Measurements from ENCODE around the gene EGFR.

Gene EGFR

DNA sequence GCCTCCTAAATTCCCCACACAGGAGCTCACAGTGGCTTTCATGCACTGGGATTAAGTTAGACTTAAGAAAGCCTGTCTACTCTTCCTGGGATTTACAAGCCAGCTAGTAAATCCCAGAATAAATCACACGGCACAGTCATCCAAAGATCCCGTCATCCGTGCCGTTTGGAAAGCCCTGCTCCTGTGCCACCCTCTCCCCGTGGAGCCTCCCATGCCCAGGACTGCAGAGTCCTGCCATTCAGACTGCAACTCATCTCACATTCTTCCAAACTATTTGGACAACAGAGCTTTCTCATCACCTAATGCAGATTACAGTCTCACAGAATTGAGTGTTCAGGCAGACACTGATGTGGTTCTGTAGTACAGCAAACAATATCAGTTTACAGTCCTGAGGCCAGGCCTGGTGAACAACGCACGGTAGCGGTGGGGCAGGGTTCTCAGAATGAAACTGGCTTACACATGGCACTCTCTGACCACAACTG lies 166.5 kb downstream of the EGFR start:
- no peak overlapping the region for H2AFZ ChIP-seq (ENCODE audit: low read length)
- H3K36me3 ChIP-seq (replicated peaks in 1 of 2; ENCODE audit: control insufficient read depth in 2 of 2, insufficient read depth in 2 of 2, low read length in 2 of 2), result peaks cover 0 to 13% of the 10 kb centered on the region in 2 donors
- WGBS, 2 donors (ENCODE audit: extremely low coverage in 2 of 2, insufficient read length in 2 of 2, insufficient replicate concordance in 1 of 2), result no CpG with 5 or more reads among the region's 8 CpGs
- H3K27me3 ChIP-seq (ENCODE audit: control insufficient read depth in 3 of 3, insufficient read depth in 3 of 3, low read depth in 1 of 3, low read length in 3 of 3), result no peaks in the 10 kb centered on the region
- no peak overlapping the region for H2BK5ac ChIP-seq (ENCODE audit: low read length)
- no peak overlapping the region for H4K91ac ChIP-seq (ENCODE audit: low read depth, low read length, poor library complexity)
- H3K4me2 ChIP-seq (ENCODE audit: insufficient read depth, low read length, poor library complexity, severe bottlenecking), result no peak overlapping the region
- no peaks in the 10 kb centered on the region for H3K9me3 ChIP-seq (replicated peaks in 1 of 2; ENCODE audit: control insufficient read depth in 2 of 2, insufficient read depth in 1 of 2, low read depth in 1 of 2, low read length in 2 of 2)
- peaks cover 17 to 19% of the 10 kb centered on the region in 2 donors for H3K4me1 ChIP-seq (ENCODE audit: control insufficient read depth in 2 of 2, insufficient read depth in 1 of 2, low read depth in 1 of 2, low read length in 2 of 2)
- H4K8ac ChIP-seq (ENCODE audit: low read depth, low read length), result no peak overlapping the region
- H3K27ac ChIP-seq (replicated peaks; ENCODE audit: low read length), result no peak overlapping the region
- H2BK15ac ChIP-seq (ENCODE audit: low read length), result no peak overlapping the region
- H3K4ac ChIP-seq (ENCODE audit: low read length), result no peak overlapping the region
- H3K23ac ChIP-seq (ENCODE audit: low read depth, low read length, poor library complexity), result no peak overlapping the region
- H2BK120ac ChIP-seq (ENCODE audit: low read depth, low read length), result no peak overlapping the region
- H3K4me3 ChIP-seq (ENCODE audit: low read length in 2 of 2), result no peak overlapping the region
- no peak overlapping the region for H3K14ac ChIP-seq (ENCODE audit: low read length)
- H3K18ac ChIP-seq (ENCODE audit: low read length), result no peak overlapping the region
- no peak overlapping the region for H2BK12ac ChIP-seq (ENCODE audit: low read length)
- no peak overlapping the region for H2AK5ac ChIP-seq (ENCODE audit: low read depth, low read length)
- peak overlapping the region; percentile 10 for H3K9ac ChIP-seq (ENCODE audit: low read depth, low read length, poor library complexity)
- H3K79me1 ChIP-seq (ENCODE audit: low read depth, low read length), result no peaks in the 10 kb centered on the region
- no peak for DNase-seq (ENCODE audit: low spot score)

DNA sequence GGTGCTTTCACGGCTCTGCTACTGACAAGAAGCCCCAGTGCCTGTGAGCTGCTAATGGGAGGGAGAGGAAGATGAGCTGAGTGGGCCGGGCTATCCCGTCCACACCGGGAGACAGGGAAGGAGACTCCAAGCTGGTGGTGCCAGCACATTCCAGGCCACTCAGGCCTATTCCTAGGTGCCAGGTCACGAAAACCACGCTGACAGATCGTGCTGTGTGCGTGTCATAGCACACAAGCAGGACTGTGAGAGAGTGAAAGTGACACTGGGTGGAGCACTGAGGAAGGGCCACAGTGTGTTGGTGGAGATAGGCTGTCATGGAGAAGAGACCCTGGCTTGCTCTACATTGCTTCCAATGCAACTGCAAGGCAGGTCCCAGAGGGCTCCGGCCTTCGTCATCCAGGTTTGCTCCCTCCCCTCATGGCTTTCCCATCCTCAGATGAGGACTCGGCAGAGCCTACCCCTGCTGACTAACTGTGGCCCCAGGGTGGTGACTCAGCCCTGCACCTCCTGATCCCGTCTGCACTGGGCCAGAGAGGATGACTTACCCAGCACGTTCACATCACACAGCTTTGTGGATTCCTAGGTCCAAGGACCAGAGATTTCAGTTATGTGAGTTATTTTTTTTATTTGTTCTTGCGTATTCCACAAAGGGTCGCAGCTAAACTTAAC lies 167.3 kb downstream of the EGFR start:
- Histone ChIP-seq H2AK5ac (ENCODE audit: low read depth, low read length) (no peak overlapping the region), H3K4me2 (ENCODE audit: insufficient read depth, low read length, poor library complexity, severe bottlenecking) (no peak overlapping the region), H3K27me3 (ENCODE audit: control insufficient read depth in 3 of 3, insufficient read depth in 3 of 3, low read depth in 1 of 3, low read length in 3 of 3) (no peaks in the 10 kb centered on the region), H3K4me3 (ENCODE audit: low read length in 2 of 2) (peak overlapping the region in 1 of 2 donors; percentile 61), H3K23ac (ENCODE audit: low read depth, low read length, poor library complexity) (no peak overlapping the region), H3K9ac (ENCODE audit: low read depth, low read length, poor library complexity) (peak overlapping the region; percentile 46), H2AFZ (ENCODE audit: low read length) (no peak overlapping the region), H3K36me3 (replicated peaks in 1 of 2; ENCODE audit: control insufficient read depth in 2 of 2, insufficient read depth in 2 of 2, low read length in 2 of 2) (peaks cover 0 to 11% of the 10 kb centered on the region in 2 donors), H2BK15ac (ENCODE audit: low read length) (no peak overlapping the region), H3K4me1 (ENCODE audit: control insufficient read depth in 2 of 2, insufficient read depth in 1 of 2, low read depth in 1 of 2, low read length in 2 of 2) (peaks cover 20 to 21% of the 10 kb centered on the region in 2 donors), H3K4ac (ENCODE audit: low read length) (no peak overlapping the region), H3K14ac (ENCODE audit: low read length) (no peak overlapping the region), H2BK5ac (ENCODE audit: low read length) (no peak overlapping the region), H3K79me1 (ENCODE audit: low read depth, low read length) (no peaks in the 10 kb centered on the region), H4K8ac (ENCODE audit: low read depth, low read length) (no peak overlapping the region), H4K91ac (ENCODE audit: low read depth, low read length, poor library complexity) (no peak overlapping the region), H2BK12ac (ENCODE audit: low read length) (no peak overlapping the region), H3K27ac (replicated peaks; ENCODE audit: low read length) (no peak overlapping the region), H3K18ac (ENCODE audit: low read length) (peak overlapping the region; percentile 27), H3K9me3 (replicated peaks in 1 of 2; ENCODE audit: control insufficient read depth in 2 of 2, insufficient read depth in 1 of 2, low read depth in 1 of 2, low read length in 2 of 2) (no peaks in the 10 kb centered on the region), H2BK120ac (ENCODE audit: low read depth, low read length) (no peak overlapping the region)
- WGBS, 2 donors (ENCODE audit: extremely low coverage in 2 of 2, insufficient read length in 2 of 2, insufficient replicate concordance in 1 of 2), result no CpG with 5 or more reads among the region's 15 CpGs
- no peak for DNase-seq (ENCODE audit: low spot score)

DNA sequence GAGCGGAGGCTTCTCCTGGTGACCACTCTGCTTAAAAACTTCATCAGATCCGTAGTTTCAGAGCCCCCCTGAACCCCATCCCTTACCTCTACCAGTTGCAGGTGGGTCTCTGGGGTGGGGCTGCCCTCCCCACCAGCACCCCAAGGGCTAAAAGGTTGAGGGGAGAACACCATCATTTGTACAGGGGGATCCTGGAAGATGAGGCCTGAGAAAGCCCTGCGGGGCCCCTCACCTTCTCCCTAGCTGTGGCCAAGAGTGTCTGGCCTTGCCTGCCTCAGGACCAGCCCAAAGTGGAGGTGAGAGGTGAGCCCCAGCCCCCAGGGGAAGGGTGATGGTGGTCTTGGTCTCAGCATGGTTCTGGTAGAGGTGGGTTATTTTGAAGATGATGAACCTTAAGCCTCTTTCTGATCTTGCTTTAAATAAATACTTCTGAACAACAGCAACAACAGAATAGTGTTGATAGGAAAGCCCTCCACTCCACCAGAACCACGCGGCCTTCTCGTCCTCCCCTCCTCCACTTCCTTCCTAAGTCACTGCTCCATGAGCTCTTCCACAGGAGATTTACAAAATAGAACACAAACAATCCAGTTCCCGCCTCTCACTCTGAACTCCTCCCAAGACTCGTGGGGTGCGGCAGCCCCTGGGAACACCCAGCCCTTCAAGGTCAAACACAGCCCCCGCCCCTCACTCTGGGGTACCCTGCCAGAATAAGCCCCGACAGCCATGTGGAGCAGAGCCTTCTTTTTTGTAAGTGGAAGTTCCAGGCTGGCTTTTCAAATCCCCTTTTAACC lies 169.1 kb downstream of the EGFR start:
- no peak overlapping the region for H3K23ac ChIP-seq (ENCODE audit: low read depth, low read length, poor library complexity)
- no peak overlapping the region for H3K27ac ChIP-seq (replicated peaks; ENCODE audit: low read length)
- WGBS, 2 donors (ENCODE audit: extremely low coverage in 2 of 2, insufficient read length in 2 of 2, insufficient replicate concordance in 1 of 2), result no CpG with 5 or more reads among the region's 11 CpGs
- H3K4ac ChIP-seq (ENCODE audit: low read length), result no peak overlapping the region
- DNase-seq (ENCODE audit: low spot score), result no peak
- H3K36me3 ChIP-seq (replicated peaks in 1 of 2; ENCODE audit: control insufficient read depth in 2 of 2, insufficient read depth in 2 of 2, low read length in 2 of 2), result peaks cover 0 to 8% of the 10 kb centered on the region in 2 donors
- no peak overlapping the region for H2BK12ac ChIP-seq (ENCODE audit: low read length)
- peaks cover 19 to 26% of the 10 kb centered on the region in 2 donors for H3K4me1 ChIP-seq (ENCODE audit: control insufficient read depth in 2 of 2, insufficient read depth in 1 of 2, low read depth in 1 of 2, low read length in 2 of 2)
- no peak overlapping the region for H2BK120ac ChIP-seq (ENCODE audit: low read depth, low read length)
- H3K4me3 ChIP-seq (ENCODE audit: low read length in 2 of 2), result no peak overlapping the region
- peak overlapping the region; percentile 55 for H3K18ac ChIP-seq (ENCODE audit: low read length)
- no peak overlapping the region for H3K4me2 ChIP-seq (ENCODE audit: insufficient read depth, low read length, poor library complexity, severe bottlenecking)
- H3K27me3 ChIP-seq (ENCODE audit: control insufficient read depth in 3 of 3, insufficient read depth in 3 of 3, low read depth in 1 of 3, low read length in 3 of 3), result no peaks in the 10 kb centered on the region
- H2BK15ac ChIP-seq (ENCODE audit: low read length), result no peak overlapping the region
- no peak overlapping the region for H3K14ac ChIP-seq (ENCODE audit: low read length)
- no peak overlapping the region for H4K8ac ChIP-seq (ENCODE audit: low read depth, low read length)
- no peak overlapping the region for H2AK5ac ChIP-seq (ENCODE audit: low read depth, low read length)
- no peaks in the 10 kb centered on the region for H3K79me1 ChIP-seq (ENCODE audit: low read depth, low read length)
- H2BK5ac ChIP-seq (ENCODE audit: low read length), result no peak overlapping the region
- no peak overlapping the region for H3K9ac ChIP-seq (ENCODE audit: low read depth, low read length, poor library complexity)
- no peak overlapping the region for H4K91ac ChIP-seq (ENCODE audit: low read depth, low read length, poor library complexity)
- H3K9me3 ChIP-seq (replicated peaks in 1 of 2; ENCODE audit: control insufficient read depth in 2 of 2, insufficient read depth in 1 of 2, low read depth in 1 of 2, low read length in 2 of 2), result no peaks in the 10 kb centered on the region
- no peak overlapping the region for H2AFZ ChIP-seq (ENCODE audit: low read length)

DNA sequence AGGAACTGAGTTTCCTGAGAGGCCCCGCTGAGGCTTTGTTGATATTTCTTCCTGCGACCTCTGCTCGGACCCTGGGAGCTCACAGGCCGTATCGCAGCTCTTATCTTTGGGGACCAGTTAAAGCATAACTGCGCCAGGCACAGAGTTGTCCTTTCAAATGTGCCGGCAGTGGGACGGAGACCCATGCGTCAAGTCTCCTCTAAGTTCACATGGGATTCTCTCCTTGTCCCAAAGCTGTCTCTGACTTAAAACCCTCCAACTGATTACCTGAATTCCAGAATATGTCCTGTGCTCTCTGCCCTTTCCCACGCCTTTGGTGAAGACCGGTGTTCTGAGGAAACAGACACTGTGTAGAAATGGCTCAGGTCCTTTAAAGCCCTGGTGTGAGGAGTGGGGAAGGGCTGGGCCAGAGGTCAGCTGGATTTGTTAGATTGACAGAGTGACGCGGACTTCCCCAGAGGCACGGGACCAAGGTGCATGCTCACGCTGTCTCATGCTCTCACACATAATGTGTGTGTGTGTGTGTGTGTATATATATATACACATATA lies 169.8 kb downstream of the EGFR start:
- H3K4me1 ChIP-seq (ENCODE audit: control insufficient read depth in 2 of 2, insufficient read depth in 1 of 2, low read depth in 1 of 2, low read length in 2 of 2), result peaks cover 19 to 26% of the 10 kb centered on the region in 2 donors
- no peak overlapping the region for H2AFZ ChIP-seq (ENCODE audit: low read length)
- H3K14ac ChIP-seq (ENCODE audit: low read length), result no peak overlapping the region
- H3K4me2 ChIP-seq (ENCODE audit: insufficient read depth, low read length, poor library complexity, severe bottlenecking), result no peak overlapping the region
- H3K36me3 ChIP-seq (replicated peaks in 1 of 2; ENCODE audit: control insufficient read depth in 2 of 2, insufficient read depth in 2 of 2, low read length in 2 of 2), result peaks cover 0 to 8% of the 10 kb centered on the region in 2 donors
- peak overlapping the region; percentile 11 for H3K18ac ChIP-seq (ENCODE audit: low read length)
- H2BK5ac ChIP-seq (ENCODE audit: low read length), result no peak overlapping the region
- no peaks in the 10 kb centered on the region for H3K9me3 ChIP-seq (replicated peaks in 1 of 2; ENCODE audit: control insufficient read depth in 2 of 2, insufficient read depth in 1 of 2, low read depth in 1 of 2, low read length in 2 of 2)
- no peak overlapping the region for H3K9ac ChIP-seq (ENCODE audit: low read depth, low read length, poor library complexity)
- H2BK15ac ChIP-seq (ENCODE audit: low read length), result no peak overlapping the region
- H3K79me1 ChIP-seq (ENCODE audit: low read depth, low read length), result no peaks in the 10 kb centered on the region
- H3K27me3 ChIP-seq (ENCODE audit: control insufficient read depth in 3 of 3, insufficient read depth in 3 of 3, low read depth in 1 of 3, low read length in 3 of 3), result no peaks in the 10 kb centered on the region
- no CpG with 5 or more reads among the region's 15 CpGs for WGBS, 2 donors (ENCODE audit: extremely low coverage in 2 of 2, insufficient read length in 2 of 2, insufficient replicate concordance in 1 of 2)
- H3K27ac ChIP-seq (replicated peaks; ENCODE audit: low read length), result no peak overlapping the region
- H4K91ac ChIP-seq (ENCODE audit: low read depth, low read length, poor library complexity), result no peak overlapping the region
- no peak overlapping the region for H4K8ac ChIP-seq (ENCODE audit: low read depth, low read length)
- no peak overlapping the region for H2BK12ac ChIP-seq (ENCODE audit: low read length)
- H2BK120ac ChIP-seq (ENCODE audit: low read depth, low read length), result no peak overlapping the region
- no peak for DNase-seq (ENCODE audit: low spot score)
- no peak overlapping the region for H3K23ac ChIP-seq (ENCODE audit: low read depth, low read length, poor library complexity)
- H2AK5ac ChIP-seq (ENCODE audit: low read depth, low read length), result no peak overlapping the region
- no peak overlapping the region for H3K4me3 ChIP-seq (ENCODE audit: low read length in 2 of 2)
- no peak overlapping the region for H3K4ac ChIP-seq (ENCODE audit: low read length)
